LHCN-M2 (cell line): ENCODE results near the gene LSM3. TPM values are rescaled to one million over a fixed set of nuclear protein-coding genes. Genes with fewer than 3 reads are reported as not detected.
A peak's percentile ranks its signal among the peaks of the same experiment; 100 is the strongest.

Source experiments
- DNase-seq: peaks from one replicate; pipeline ENCODE4 v3.0.0-alpha.2; 2012; ENCODE audit warnings: low read depth
- polyA plus RNA-seq: library from polyadenylated mRNA; unstranded; fragments of >200 nt; gene quantifications from one replicate; pipeline ENCODE4 v1.2.1, GENCODE V29; 2012; ENCODE audit warnings: missing spikeins
- total RNA-seq: library from RNA; depleted of rRNA; stranded (reverse); fragments of >200 nt; gene quantifications from 2 replicates; pipeline ENCODE4 v1.2.3, GENCODE V29; 2014; rRNA removed

The LSM3 gene
- 22.7 and 22.8 TPM in 2 replicates for total RNA-seq
- 19.3 TPM for polyA plus RNA-seq

GRCh38 chr3:14178247-14179113 lies at the start of gene LSM3, which contains the start of gene XPC:
LSM3 (plus strand) TSS chr3:14178817; CDS start chr3:14178861, 44 bp downstream.
XPC (minus strand) TSS chr3:14178601; CDS start chr3:14178568, 33 bp downstream.
- peak; percentile 99 for DNase-seq

DNA sequence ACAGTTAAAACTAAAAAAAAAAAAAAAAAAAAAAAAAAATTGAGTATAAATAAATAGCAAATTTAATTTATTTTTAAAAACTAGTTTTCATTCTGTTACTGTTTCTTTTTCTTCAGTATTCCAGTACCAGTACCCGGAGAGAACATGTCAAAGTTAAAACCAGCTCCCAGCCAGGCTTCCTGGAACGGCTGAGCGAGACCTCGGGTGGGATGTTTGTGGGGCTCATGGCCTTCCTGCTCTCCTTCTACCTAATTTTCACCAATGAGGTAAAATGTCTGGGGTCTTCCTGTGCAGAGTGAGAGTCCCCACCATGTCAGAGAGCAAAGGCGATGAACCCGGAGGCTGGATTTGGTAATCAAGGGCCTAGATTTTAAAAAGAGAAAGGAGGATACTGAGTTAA lies 49.3 kb upstream of the LSM3 start:
- no peak for DNase-seq

DNA sequence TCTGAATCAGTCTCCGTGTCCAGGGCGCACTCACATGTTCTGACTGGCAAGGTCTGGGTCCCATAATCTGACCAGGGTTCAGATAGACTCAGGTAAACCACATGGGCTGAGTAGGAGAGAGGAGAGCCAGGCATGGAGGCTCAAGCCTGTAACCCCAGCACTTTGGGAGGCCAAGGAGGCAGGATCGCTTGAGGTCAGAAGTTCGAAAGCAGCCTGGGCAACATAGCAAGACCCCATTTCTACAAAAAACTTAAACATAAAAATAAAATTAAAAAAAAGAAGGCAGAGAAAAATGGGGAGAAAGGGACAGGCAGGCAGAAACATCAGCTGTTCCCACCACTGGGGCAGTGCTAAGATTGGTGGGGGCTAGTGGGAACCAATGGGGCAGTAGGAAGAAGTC lies 48.4 kb upstream of the LSM3 start:
- no peak for DNase-seq

GRCh38 chr3:14130707-14131106 lies 47.9 kb upstream of the LSM3 start:
- no peak for DNase-seq

- no peak for DNase-seq
These were observed 47.5 kb upstream of the LSM3 start for GRCh38 chr3:14131134-14131533.

GRCh38 chr3:14132120-14132519 lies 46.5 kb upstream of the LSM3 start:
- no peak for DNase-seq

DNA sequence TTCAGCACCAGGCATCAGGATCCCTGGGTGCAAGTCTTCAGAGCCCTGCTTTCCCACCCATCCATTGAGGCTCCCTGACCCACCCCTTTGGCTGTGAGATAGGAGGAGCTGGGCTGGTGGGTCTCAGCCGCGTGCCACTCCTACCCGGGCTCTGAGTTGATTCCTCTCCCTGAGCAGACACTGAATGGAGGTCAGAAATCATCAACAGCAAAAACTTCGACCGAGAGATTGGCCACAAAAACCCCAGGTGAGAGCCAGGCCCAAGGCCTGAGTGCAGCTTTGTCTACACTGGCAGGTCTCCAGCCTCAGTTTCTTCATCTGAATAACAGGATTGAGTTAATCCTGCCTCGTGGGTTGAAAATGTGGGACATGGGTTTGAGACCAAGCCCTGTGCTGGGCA lies 45.9 kb upstream of the LSM3 start:
- no peak for DNase-seq

DNA sequence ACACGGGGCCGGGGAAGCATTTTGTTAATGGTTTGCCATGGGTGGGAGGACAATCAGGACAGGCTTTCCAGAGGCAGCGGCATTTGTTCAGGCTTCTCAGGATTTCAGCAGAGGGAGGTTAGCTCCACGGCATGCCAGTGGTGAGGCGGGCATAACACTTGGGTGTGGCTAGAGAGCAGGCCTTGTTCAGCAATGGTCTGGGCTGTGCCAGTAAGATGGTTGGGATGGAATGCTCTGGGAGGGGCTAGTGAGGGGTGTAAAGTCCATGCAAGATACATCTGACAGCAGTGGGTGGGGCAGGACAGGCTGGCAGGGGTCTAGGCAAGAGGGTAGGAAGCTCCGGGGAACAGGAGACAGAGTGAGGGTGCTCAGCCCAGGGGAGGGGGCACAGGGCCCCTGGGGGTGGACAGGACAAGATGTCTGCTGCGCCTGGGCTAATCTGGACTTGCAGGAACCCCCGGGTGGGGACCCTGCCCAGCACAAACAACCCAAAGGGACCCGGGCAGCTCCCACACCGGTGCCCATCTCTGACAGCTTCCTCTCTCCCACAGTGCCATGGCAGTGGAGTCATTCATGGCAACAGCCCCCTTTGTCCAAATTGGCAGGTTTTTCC lies 45.3 kb upstream of the LSM3 start:
- DNase-seq: no peak

DNA sequence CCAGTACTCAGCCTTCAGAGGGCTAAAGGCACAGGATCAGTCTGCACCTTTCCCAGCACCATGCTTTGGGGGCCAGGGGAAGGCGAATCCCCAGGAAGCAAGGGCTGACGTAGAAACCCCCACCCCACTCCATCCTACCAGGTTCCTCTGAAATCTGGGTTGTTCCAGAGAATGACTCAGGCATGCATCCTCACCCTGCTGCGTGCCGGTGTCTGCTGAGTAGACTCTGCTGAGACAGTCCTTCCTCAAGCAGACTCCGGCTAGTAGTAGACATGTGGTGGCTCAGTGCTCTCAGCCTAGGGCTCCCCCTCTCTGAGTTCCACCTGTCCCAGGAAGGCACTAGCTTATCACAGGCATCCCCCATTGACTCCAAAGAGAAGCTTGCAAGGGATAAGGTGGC lies 44.7 kb upstream of the LSM3 start:
- no peak for DNase-seq

GRCh38 chr3:14134291-14134690 lies 44.3 kb upstream of the LSM3 start:
- no peak for DNase-seq

- DNase-seq: no peak
These were observed 43.0 kb upstream of the LSM3 start for GRCh38 chr3:14135581-14135980.

GRCh38 chr3:14137004-14137403 lies 41.6 kb upstream of the LSM3 start:
- peak; percentile 66 for DNase-seq

DNA sequence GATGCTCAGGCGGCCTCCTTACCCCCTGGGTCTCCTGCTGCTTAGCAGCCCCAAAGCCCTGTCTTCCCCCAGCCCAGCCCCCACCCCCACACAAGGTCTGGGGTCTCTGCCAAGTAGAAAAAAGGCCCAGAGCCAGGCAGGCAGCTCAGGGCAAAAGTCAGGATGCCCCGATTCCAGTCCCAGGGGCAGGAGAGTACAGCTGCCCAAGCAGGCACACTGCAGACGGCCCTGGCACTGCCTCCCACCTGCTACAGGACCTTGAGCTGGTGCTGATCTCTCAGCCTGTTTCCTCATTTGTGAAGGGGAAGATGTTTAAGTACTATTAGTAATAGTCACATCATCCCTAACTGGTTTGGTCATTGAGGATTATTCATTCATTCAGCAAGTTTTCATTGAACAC lies 41.2 kb upstream of the LSM3 start:
- no peak for DNase-seq

DNA sequence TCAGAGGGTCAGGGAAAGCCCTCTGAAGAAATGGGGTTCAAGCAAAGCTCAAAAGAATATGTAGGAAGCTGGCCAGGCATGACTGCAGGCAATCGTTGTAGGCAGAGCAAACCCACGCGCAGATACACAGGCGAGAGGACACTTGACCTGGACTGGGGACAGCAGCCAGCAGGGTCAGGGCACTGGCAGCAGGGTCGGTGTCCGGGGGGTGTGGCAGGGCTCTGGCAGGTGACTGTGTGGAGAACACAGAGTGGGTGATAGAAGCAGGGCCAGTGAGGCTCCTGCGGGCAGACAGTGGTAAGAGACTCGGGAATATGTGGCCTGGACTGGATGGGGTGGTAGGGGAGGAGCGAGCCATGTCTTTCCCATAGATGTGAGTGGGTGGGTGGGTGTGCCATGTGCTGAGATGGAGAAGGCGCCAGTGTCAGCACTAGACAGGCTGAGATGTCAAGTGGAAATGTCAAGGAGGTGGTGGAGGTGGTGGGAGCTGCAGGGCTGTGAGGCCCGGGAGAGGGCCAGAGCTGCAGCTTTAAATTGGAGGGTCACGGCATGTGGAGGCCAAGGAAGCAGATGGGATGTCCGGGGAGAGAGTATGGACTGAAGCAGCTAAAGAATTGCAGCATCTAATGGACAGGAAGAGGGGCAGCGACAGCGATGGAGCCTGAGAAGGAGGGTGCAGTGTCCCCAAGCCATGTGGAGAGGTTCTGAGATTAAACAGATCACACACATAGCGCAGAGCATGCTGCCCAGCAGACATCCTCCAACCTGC lies 40.3 kb upstream of the LSM3 start:
- no peak for DNase-seq

GRCh38 chr3:14138878-14139655 lies 39.5 kb upstream of the LSM3 start:
- no peak for DNase-seq

GRCh38 chr3:14139771-14140170 lies 38.8 kb upstream of the LSM3 start:
- DNase-seq: no peak

- no peak for DNase-seq
These were observed 37.9 kb upstream of the LSM3 start for GRCh38 chr3:14140668-14141067.

GRCh38 chr3:14141144-14141543 lies 37.5 kb upstream of the LSM3 start:
- DNase-seq: no peak

- no peak for DNase-seq
These were observed 36.8 kb upstream of the LSM3 start for GRCh38 chr3:14141602-14142341.

DNA sequence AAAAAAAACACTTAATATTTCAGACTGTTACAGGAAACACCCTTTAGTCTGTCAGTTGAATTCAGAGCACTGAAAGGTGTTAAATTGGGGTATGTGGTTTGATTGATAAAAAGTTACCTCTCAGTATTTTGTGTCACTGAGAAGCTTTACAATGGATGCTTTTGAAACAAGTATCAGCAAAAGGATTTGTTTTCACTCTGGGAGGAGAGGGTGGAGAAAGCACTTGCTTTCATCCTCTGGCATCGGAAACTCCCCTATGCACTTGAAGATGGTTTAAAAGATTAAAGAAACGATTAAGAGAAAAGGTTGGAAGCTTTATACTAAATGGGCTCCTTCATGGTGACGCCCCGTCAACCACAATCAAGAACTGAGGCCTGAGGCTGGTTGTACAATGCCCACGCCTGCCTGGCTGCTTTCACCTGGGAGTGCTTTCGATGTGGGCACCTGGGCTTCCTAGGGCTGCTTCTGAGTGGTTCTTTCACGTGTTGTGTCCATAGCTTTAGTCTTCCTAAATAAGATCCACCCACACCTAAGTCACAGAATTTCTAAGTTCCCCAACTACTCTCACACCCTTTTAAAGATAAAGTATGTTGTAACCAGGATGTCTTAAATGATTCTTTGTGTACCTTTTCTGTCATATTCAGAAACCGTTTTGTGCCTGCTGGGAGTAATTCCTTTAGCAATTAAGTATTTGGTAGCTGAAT lies 35.9 kb upstream of the LSM3 start:
- no peak for DNase-seq
